GM20000 (cell line): ENCODE measurements around the gene ENTPD1.

Experiments
- DNase-seq: peaks from one replicate; pipeline ENCODE4 v3.0.0; 2012; ENCODE audit warnings: low spot score
- TF ChIP-seq, protein P1 (sequence below): IDR thresholded peaks from 2 replicates; pipeline ENCODE4 v1.5.1; 2012; ENCODE audit warnings: mild to moderate bottlenecking, control low read depth; ENCODE audit errors: extremely low read depth, missing control alignments

Gene ENTPD1

DNA sequence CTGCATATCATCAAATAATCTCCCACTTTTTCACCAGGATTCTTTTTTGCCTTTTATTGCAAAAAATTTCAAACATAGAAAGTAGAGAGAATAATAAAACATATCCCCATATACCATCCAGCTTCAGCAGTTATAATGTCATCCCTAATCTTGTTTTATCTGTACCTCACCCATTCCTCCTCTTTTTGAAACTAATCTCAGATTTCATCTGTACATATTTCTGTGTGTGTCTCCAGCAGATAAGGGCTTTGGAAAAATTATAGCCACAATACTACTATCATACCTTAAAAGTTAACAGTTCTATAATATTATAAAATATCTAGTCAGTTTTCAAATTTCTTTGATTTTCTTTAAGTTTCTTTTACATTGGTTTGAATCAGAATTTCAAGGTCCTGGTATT, 7.6 kb upstream of the ENTPD1 start:
- no peak for DNase-seq
- TF ChIP-seq, protein P1, sequence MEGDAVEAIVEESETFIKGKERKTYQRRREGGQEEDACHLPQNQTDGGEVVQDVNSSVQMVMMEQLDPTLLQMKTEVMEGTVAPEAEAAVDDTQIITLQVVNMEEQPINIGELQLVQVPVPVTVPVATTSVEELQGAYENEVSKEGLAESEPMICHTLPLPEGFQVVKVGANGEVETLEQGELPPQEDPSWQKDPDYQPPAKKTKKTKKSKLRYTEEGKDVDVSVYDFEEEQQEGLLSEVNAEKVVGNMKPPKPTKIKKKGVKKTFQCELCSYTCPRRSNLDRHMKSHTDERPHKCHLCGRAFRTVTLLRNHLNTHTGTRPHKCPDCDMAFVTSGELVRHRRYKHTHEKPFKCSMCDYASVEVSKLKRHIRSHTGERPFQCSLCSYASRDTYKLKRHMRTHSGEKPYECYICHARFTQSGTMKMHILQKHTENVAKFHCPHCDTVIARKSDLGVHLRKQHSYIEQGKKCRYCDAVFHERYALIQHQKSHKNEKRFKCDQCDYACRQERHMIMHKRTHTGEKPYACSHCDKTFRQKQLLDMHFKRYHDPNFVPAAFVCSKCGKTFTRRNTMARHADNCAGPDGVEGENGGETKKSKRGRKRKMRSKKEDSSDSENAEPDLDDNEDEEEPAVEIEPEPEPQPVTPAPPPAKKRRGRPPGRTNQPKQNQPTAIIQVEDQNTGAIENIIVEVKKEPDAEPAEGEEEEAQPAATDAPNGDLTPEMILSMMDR, result no peak

DNA sequence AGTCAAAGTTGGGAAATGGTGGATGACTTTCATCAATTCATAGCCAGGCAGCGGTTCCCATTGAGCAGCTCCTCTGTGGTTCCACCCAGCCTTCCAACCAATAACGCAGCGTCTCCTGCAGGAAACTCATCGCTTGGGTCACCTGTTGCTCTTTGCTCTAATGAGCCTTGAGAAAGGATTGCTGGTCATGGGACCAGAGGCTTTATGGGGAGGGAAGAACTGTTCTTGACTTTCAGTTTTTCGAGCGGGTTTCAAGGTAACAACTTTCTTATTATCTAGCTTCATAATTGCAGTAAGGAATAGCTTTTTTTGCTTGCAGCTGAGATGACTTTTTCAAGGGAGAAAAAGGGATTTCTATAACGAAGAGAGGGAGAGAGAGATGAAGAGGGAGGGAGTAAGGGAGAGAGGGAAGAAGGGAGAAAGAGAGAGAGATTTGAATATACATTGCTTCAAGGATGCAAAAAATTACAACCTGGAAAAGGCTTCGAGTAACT, 405 bp upstream of the ENTPD1 start:
- TF ChIP-seq, protein P1, result no peak
- peak; percentile 73 for DNase-seq

GRCh38 chr10:95756809-95757684, 1.1 kb downstream of the ENTPD1 start:
- DNase-seq, result no peak
- TF ChIP-seq, protein P1, result no peak

- TF ChIP-seq, protein P1, result no peak
- DNase-seq, result peak; percentile 48
Observed at GRCh38 chr10:95758351-95759025, 2.5 kb downstream of the ENTPD1 start.

- DNase-seq, result no peak
- TF ChIP-seq, protein P1, result no peak
Observed at GRCh38 chr10:95759233-95759826, 3.4 kb downstream of the ENTPD1 start.

DNA sequence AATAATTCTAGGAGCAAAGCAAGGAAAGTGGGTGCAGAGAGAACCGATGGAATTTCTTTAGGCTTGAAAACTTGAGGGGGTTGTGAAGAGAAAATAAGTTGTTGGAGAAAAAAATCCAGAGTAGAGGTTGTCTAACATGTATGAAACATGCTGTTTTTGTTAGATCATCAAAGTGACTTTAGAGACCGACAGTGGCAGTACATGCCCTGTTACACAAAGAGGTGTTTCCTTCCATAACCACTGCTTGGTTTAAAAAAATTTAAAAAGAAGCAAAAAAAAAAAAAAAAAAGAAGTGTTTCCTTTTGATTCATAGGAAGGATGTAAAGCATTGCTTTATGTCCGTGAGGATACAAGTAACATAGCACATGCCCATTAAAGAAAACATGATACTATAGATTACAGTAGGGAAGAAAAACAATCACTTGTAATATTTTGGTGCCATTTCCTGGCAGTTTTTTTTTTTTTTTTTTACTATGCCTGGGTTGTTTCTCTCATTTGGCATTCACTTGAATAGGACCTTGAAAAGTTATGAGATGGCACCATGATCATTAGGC, 6.1 kb downstream of the ENTPD1 start:
- no peak for DNase-seq
- TF ChIP-seq, protein P1, result no peak
